OCI-LY3 (cell line): ENCODE data around the gene EFNA5.

Experiments
- CTCF ChIP-seq: fragments of 200-600, 300-600 bp; sonication (generic); IDR thresholded peaks from 2 replicates; pipeline ENCODE4 v1.5.1; 2014; ENCODE audit warnings: antibody characterized with exemption, low read length, low read depth
- EZH2phosphoT487 ChIP-seq: fragments of 200-600 bp; shearing (Covaris generic); IDR thresholded peaks from 2 replicates; pipeline ENCODE4 v1.6.1; 2018; ENCODE audit warnings: antibody characterized with exemption, mixed run types, low read depth

DNA sequence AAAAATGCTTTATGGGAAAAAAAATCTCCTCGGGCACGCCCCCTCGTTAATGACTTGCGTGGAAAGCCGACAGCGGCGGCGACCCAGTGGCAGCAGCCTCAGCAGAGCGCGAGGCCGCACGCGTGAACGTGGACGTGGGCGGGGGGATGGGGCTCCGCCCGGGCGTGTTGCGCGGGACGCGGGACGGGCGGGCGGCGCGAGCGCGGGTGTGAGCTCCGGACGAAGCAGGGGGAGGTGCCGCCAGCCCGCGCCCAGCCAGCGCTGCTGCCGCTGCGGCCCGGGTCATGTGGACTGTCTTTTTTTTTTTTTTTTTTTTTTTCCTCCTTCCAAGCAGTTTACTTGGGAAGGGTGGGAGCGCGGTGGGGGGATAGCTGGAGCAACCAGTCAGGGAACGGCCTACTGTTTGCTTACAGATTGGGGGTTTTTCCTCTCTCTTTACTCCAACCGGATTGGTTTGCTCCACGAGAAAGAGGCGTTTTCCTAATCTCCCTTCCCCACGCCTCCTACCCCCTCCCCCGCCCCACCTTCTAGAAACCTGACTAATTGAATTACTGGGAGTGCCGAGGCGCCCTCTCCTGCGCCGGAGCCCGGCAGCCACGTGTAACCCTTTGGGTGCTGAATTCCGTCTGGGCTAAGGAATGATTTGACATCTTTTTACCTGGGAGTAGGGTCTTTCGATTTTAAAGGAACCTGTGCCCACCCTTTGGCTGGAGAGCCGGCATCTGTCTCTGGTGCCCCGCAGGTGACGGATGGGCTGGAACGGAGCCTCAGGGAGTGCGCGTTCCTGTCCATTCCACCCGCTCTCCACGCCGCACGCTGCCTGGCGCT is 1.7 kb upstream of the EFNA5 start:
- TF ChIP-seq CTCF (no peak), EZH2phosphoT487 (no peak)
